Activated CD4-positive, alpha-beta T cell treated with anti-CD3 and anti-CD28 coated beads, Interleukin-2, amount 50 U/mL, for 48 hours (primary cell): ENCODE data around the gene MLEC.
A peak's percentile ranks its signal among the peaks of the same experiment; 100 is the strongest.
"Not testable (repeated sequence)": the region's sequence is repeated elsewhere in the genome, so short reads cannot be mapped to it uniquely, and the experiment has no call there.

ENCODE experiments used
- DNase-seq, 2 experiments: peaks; one replicate each; pipeline ENCODE4 v3.0.0-alpha.2; 2020

MLEC gene

GRCh38 chr12:120724720-120725119 lies 37.8 kb downstream of the MLEC start:
- no peak for DNase-seq

- DNase-seq = no peak
Observed at GRCh38 chr12:120725151-120725658, 38.3 kb downstream of the MLEC start.

- DNase-seq = peak; percentile 92
Observed at GRCh38 chr12:120725659-120726509, 38.9 kb downstream of the MLEC start, which contains the start of gene ACADS. Gene ACADS, plus strand, starts transcription at chr12:120725826. Its CDS starts 60 bp downstream, at chr12:120725886.

DNA sequence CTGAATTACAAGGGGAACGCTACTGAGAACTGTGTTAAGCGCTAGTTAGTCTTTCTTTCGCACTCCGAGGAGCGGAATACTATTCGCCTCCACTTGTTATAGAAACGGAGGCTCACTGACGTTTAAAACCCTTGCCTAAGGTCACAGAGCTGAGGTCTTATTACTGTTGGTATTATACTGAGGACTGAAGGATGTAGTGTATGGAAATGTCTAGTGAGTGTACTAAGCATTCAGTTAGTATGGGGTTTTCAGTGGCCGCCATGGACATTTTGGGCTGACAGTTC lies 39.5 kb downstream of the MLEC start:
- no peak for DNase-seq

- DNase-seq = no peak
Observed at GRCh38 chr12:120726961-120727360, 40.0 kb downstream of the MLEC start.

DNA sequence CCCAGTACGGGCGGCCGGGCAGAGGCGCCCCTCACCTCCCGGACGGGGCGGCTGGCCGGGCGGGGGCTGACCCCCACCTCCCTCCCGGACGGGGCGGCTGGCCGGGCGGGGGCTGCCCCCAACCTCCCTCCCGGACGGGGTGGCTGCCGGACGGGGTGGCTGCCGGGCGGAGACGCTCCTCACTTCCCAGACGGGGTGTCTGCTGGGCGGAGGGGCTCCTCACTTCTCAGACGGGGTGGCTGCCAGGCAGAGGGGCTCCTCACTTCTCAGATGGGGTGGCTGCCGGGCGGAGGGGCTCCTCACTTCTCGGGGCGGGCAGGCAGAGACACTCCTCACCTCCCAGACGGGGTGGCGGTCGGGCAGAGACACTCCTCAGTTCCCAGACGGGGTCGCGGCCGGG lies 45.2 kb downstream of the MLEC start:
- DNase-seq = not testable (repeated sequence)

GRCh38 chr12:120733574-120733973 lies 46.6 kb downstream of the MLEC start:
- no peak for DNase-seq

DNA sequence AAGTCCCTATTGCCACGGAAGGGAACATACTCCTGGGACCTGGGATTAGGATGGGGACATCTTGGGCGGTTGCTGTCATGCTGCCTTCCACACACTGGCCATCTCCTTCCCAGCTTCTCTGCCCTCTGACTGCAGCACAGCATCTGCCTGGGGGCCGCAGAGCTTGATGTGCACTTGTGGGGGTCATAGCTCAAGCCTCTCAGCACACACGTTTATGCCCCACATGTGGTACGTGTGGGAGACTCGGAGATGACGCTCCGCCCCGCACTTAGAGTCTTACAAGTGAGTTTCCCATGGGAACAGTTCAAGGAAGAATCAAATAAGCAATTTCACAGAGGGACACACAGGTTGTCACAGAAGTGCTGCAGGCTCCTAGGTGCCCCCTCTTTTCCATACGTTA lies 47.3 kb downstream of the MLEC start:
- DNase-seq = no peak

GRCh38 chr12:120735181-120735580 lies 48.2 kb downstream of the MLEC start:
- DNase-seq = no peak

GRCh38 chr12:120736404-120737331 lies 49.7 kb downstream of the MLEC start:
- DNase-seq = no peak

DNA sequence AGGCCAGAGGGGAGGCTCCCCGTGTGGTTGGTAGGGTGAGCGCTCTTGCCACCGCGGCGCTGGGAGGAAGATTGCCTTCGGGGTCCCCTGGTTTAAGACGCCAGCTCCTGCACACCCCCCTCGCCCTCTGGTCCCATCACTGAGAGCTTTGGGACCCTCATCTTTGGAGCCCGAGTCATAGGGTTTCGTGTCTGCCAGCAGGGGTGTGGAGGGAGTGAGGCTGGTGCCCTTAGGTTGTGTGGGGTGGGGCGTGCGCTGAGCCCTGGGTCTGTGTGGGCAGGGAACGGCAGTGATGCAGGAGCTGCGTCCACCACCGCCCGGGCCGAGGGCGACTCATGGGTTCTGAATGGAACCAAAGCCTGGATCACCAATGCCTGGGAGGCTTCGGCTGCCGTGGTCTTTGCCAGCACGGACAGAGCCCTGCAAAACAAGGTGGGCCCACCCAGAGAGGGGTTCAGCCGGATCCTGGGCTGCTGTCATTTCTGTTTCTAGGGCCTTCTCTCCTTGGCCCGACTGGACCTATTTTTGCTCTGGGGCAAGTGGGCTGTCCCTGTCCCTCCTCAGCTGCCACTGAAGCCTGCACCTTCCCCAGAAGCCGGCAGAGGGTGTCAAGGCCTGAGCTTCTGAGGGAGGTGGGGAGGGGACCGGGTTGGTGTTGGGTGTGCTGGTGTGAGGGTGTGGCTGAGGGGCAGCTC lies 50.8 kb downstream of the MLEC start:
- DNase-seq = no peak

DNA sequence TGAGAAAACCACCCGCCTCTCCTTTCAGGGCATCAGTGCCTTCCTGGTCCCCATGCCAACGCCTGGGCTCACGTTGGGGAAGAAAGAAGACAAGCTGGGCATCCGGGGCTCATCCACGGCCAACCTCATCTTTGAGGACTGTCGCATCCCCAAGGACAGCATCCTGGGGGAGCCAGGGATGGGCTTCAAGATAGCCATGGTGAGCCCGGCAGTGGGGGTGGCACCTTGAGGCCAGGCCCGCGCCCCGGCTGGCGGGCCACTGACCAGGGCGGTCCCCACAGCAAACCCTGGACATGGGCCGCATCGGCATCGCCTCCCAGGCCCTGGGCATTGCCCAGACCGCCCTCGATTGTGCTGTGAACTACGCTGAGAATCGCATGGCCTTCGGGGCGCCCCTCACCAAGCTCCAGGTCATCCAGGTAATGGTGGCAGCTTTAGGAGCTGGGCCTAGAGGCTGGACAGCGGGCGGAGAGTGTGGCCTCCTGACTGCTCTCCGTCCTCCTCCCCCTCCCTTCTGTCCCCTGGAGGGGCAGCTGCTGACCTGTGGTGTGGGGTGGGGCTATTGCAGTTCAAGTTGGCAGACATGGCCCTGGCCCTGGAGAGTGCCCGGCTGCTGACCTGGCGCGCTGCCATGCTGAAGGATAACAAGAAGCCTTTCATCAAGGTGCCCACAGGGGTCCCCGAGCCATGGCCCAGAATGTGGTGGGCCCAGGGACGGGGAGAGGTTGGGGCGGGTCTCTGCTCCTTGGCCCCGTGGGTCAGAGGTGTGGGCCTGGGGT lies 51.5 kb downstream of the MLEC start:
- no peak for DNase-seq

GRCh38 chr12:120739031-120739762 lies 52.2 kb downstream of the MLEC start:
- no peak for DNase-seq

- DNase-seq = no peak
Observed at GRCh38 chr12:120739821-120740613, 53.1 kb downstream of the MLEC start.

- DNase-seq = no peak
Observed at GRCh38 chr12:120740871-120741270, 53.9 kb downstream of the MLEC start.

GRCh38 chr12:120741476-120742421 lies 54.8 kb downstream of the MLEC start:
- no peak for DNase-seq

GRCh38 chr12:120744922-120745493 lies 58.1 kb downstream of the MLEC start:
- no peak for DNase-seq

- DNase-seq = no peak
Observed at GRCh38 chr12:120748242-120748641, 61.3 kb downstream of the MLEC start.

DNA sequence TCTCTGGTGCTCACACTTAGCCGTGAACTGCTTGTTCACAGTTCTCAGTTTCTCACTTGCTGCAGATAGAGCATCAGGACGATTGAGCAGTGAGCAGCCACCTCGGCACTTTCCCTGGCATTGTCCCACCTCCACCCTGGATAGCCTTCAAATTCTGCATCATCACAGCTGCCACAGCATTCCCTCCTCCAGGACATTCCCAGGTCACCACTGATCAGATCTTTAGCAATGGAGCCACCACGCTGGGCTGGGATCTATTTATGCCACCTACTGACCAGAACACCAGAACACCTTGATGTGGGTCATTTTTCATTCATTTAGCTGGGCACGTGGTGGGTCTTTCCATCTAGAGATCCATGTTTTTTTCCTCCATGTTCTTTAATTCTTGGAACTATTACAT lies 62.3 kb downstream of the MLEC start:
- no peak for DNase-seq
